Retinal pigment epithelial cell (primary cell): ENCODE data around the gene ADARB2.

Experiments
- DNase-seq: peaks from one replicate; pipeline ENCODE4 v3.0.0-alpha.2; 2010; ENCODE audit warnings: low read depth
- H3K4me3 ChIP-seq: 2 replicates; pipeline ENCODE4 v1.5.1; 2011; ENCODE audit warnings: mild to moderate bottlenecking, low read length, control low read depth, moderate library complexity
- CTCF ChIP-seq: conservative IDR thresholded peaks from 2 replicates; pipeline ENCODE4 v1.5.1; 2011; ENCODE audit warnings: low read depth, low read length, control low read depth, inconsistent platforms

ADARB2 gene

GRCh38 chr10:1581189-1581588 is 156.1 kb downstream of the ADARB2 start:
- DNase-seq: no peak
- TF ChIP-seq CTCF: no peak
- H3K4me3 ChIP-seq: no peak overlapping the region

- no peak for TF ChIP-seq CTCF
- no peak for DNase-seq
- H3K4me3 ChIP-seq: no peak overlapping the region
Measured at GRCh38 chr10:1579671-1580070, 157.7 kb downstream of the ADARB2 start.

GRCh38 chr10:1579141-1579491 is 158.2 kb downstream of the ADARB2 start:
- no peak for DNase-seq
- H3K4me3 ChIP-seq: no peak overlapping the region
- TF ChIP-seq CTCF: no peak

- H3K4me3 ChIP-seq: no peak overlapping the region
- no peak for DNase-seq
- TF ChIP-seq CTCF: no peak
Measured at GRCh38 chr10:1578392-1579140, 158.8 kb downstream of the ADARB2 start.

GRCh38 chr10:1577945-1578344 is 159.4 kb downstream of the ADARB2 start:
- no peak overlapping the region for H3K4me3 ChIP-seq
- DNase-seq: no peak
- TF ChIP-seq CTCF: no peak

- H3K4me3 ChIP-seq: no peak overlapping the region
- no peak for DNase-seq
- no peak for TF ChIP-seq CTCF
Measured at GRCh38 chr10:1577373-1577770, 160.0 kb downstream of the ADARB2 start.
